ENCODE measurements around the gene BID. TPM values are rescaled to one million over a fixed set of nuclear protein-coding genes. Genes with fewer than 3 reads are reported as not detected.

The BID gene
- 10 to 100 TPM; 16.8 to 25.0 (median 19.9) TPM for polyA plus RNA-seq (ENCODE audit: insufficient read length in 4 of 4)

GRCh38 chr22:17774206-17774925 lies at the start of gene BID:
BID (minus strand) TSS chr22:17774469; CDS start chr22:17750116, 24,353 bp downstream.
- no peak for DNase-seq (ENCODE audit: low read depth in 4 of 4, low spot score in 2 of 4)

DNA sequence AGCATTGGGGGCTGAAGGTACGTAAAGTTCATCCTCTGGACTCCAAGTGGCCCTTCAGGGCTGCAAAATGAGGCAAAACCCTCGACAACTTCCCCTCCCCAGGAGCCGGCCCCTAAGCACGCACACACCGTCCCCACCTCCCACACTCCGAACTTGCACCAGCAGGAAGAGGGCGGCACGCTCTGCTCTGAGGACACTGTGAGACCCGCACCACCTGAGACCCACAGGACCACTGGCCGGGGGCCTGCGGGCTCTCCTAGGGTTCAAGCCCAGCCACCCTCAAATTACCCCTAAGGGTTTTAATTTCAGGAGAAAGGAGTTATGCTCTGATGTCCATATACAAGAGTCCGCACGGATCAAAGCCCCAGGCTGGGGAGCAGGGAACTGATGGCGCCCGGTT lies 49.7 kb upstream of the BID start:
- no peak for DNase-seq (ENCODE audit: low read depth in 4 of 4, low spot score in 2 of 4)

- no peak for DNase-seq (ENCODE audit: low read depth in 4 of 4, low spot score in 2 of 4)
Measured at GRCh38 chr22:17823226-17823625, 49.0 kb upstream of the BID start.

DNA sequence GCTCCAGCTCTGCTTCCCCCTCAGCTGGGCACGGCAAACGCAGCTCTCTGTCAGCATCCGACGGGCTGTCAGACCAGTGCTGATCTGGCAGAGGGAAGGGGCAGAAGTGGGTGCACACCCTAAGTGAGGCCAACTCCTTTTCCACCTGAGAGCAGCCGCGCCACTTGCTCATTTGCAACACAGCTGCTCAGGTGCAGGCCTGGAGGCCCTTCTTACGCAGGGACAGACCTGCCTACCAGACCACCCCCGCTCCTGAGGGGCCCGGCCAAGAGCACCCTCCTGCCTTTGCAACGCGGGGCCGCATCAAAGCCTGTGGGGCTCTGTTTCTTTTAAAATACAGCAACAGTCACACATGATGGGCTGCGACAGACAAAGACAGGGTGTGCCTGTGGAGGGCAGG lies 47.8 kb upstream of the BID start:
- DNase-seq (ENCODE audit: low read depth in 4 of 4, low spot score in 2 of 4): no peak

DNA sequence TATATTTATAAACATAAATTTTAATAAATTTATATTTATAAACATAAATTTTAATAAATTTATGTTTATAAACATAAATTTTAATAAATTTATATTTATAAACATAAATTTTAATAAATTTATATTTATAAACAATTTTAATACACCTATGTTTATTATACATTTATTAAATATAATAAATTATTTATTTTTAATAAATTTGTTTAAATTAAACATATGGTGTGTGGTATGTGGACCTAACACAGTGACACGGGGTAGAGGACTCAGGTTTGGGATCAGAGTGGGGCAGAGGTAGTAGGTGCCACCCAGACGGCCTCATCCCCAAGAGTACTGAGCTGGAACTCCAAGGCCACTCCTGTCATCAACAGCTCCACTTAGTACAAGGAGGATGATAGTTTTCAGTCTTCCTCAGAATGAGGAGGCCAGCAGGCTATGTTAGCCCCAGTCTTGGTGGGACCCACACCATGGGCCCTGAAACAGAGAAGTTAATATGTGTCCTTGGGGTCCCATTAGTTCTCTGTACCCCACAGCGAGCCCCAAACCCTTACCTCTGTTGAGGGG lies 46.7 kb upstream of the BID start:
- no peak for DNase-seq (ENCODE audit: low read depth in 4 of 4, low spot score in 2 of 4)

- no peak for DNase-seq (ENCODE audit: low read depth in 4 of 4, low spot score in 2 of 4)
Measured at GRCh38 chr22:17818649-17819048, 44.4 kb upstream of the BID start.

- no peak for DNase-seq (ENCODE audit: low read depth in 4 of 4, low spot score in 2 of 4)
Measured at GRCh38 chr22:17818180-17818579, 43.9 kb upstream of the BID start.

DNA sequence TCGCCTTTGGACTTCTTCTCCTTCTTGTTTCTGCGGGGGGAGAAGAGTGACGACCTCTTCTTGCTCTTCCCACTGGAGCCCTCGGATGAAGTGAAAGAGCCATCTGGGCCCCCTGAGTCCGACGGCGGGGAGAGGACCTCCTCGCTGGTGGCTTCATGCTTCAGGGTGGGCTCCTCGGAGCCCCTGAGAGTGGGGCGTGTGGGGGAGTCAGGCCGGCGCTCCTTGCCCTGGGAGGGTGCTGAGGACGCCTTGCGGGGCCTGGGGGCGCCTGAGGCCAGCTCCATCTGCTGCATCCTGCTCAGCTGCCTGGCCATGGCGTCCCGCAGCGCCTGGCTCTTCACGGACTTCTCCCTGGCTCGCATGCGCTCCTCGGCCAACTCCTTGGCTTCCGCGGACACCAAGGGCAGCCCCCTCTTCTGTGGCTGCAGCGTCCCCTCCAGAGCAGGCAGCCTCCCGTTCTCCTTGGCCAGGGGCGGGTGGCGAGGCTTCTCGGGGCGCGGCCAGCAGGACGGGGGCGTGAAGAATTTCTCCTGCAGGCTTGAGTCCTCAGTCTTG lies 43.3 kb upstream of the BID start:
- no peak for DNase-seq (ENCODE audit: low read depth in 4 of 4, low spot score in 2 of 4)

DNA sequence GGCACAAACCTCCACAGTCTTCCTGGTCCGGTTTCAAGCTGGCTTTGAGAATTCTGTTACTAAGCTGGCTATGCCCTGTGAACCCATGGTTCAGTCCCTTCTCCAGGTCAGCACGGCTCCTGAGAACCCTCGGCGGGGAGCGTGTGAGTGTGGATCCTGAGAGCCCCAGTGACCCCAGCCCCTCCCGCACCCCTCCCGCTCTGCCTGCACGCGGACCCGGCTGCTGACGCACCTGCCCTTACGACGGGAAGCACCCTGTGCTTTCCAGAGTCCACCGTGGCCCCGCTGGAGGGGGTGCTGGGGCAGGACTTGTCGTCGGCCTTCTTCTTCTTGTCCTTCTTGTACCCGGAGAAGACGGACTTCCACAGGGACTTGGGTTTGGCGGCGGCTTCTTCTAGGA lies 42.8 kb upstream of the BID start:
- no peak for DNase-seq (ENCODE audit: low read depth in 4 of 4, low spot score in 2 of 4)

DNA sequence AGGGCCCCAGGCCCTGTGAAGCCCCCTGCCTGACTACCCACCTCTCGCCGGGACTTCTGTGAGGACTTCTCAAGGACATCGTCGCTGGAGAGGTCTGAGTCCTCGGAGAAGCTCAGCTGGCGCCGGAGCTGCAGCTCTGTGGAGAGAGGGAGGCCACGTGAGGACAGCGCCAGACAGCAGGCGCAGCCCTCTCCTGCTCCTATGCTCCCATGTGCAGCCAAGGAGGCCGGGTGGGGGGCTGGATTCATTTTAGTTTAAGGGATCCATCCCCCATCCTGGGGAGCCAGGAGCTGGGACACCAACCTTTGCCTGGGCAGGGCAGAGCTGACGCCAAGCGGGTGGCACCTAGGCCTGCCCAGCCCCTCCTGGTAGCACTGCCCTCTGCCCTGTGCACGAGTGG lies 42.4 kb upstream of the BID start:
- no peak for DNase-seq (ENCODE audit: low read depth in 4 of 4, low spot score in 2 of 4)

- DNase-seq (ENCODE audit: low read depth in 4 of 4, low spot score in 2 of 4): no peak
Measured at GRCh38 chr22:17815703-17816254, 41.5 kb upstream of the BID start.

DNA sequence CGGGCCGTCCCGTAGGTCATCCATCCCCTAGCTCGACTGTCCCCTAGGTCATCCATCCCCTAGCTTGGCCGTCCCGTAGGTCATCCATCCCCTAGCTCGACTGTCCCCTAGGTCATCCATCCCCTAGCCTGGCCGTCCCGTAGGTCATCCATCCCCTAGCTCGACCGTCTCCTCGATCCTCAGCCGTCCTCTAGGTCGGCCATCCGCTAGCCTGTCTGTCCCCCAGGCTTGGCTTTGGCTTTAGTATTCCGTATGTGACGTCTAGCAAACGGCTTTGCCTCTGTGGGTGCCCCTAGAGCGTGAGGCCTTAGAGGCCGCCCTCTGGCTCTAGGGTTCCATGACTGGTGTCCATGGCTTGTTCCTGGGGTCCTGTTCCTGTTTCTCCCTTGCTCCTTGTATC lies 40.6 kb upstream of the BID start:
- DNase-seq (ENCODE audit: low read depth in 4 of 4, low spot score in 2 of 4): no peak

- DNase-seq (ENCODE audit: low read depth in 4 of 4, low spot score in 2 of 4): no peak
Measured at GRCh38 chr22:17814084-17814483, 39.8 kb upstream of the BID start.

DNA sequence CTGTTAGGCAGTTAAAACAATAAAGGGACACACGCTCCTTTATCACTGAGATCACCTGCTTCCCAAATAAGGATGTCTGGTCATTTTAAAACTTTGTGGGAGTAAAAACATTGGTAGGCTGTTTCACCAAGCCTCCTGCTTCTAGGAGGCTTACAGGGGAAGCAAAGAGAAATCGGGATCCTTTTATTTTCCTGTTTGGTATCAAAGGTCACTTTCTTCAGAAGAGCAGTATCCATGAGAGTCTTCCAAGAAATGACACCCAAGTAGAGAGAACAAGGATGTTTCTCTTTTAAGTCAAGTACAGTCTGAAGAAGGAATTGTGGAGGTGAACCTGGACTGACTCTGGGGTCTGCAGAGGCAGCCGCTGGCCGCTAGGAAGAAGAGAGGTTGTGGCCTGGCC lies 36.9 kb upstream of the BID start:
- no peak for DNase-seq (ENCODE audit: low read depth in 4 of 4, low spot score in 2 of 4)

DNA sequence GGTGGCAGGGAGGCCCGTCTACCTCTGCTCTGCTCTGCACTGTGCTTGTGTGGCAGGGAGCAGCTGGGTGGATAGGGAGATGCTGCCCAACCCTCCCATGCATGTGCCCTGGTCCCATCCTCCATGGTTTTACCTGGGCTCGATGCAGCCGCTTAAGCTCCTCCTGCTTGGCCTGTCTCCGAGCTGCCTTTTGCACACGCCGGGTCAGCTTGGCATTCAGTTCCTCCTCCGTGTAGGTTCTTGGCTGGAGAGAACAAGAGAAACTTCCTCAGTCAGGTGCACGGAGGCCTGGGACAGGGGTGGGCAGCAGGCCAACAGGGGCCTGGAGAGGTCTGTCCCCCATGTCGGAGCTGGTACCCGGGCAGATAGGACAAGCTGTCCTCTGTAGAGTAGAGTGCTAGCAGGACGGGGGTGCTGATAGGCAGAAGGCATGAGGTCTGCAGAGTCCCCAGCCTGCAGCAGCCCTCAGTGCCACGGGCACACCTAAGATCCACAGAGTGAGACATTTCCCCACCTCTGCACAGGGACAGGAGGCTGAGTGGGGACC lies 36.4 kb upstream of the BID start:
- no peak for DNase-seq (ENCODE audit: low read depth in 4 of 4, low spot score in 2 of 4)

DNA sequence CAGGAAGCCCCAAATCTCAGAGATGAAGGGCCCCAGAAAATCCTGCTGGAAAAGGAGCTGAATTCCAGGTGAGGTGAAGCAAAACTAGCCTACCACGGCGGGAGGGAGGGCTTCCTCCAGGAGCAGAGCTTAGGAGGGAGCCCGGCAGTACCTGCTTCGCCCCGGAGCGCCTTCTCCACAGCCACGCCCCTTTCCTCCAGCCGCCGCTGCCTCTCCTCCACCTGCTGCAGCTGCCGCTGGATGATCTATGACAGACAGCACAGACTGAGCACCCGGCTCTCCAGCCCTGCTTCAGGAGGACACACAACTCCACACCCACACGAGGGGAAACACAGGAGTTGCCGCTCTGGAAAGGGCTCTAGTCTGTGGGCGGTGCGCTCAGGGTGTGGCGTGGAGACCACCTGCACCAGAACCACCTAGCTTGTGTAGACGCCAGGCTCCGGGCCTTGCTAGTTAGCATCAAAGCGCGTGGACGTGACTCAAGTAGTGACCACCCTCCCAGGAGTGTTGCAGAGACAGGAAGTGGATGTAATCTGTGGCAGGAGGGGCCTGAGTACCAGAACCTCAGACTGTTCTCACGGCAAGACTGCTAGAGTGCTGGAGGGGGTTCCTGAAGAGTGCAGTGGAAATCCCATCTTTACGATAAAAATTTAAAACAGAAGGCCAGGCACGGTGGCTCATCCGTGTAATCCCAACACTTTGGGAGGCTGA lies 34.6 kb upstream of the BID start:
- DNase-seq (ENCODE audit: low read depth in 4 of 4, low spot score in 2 of 4): no peak

DNA sequence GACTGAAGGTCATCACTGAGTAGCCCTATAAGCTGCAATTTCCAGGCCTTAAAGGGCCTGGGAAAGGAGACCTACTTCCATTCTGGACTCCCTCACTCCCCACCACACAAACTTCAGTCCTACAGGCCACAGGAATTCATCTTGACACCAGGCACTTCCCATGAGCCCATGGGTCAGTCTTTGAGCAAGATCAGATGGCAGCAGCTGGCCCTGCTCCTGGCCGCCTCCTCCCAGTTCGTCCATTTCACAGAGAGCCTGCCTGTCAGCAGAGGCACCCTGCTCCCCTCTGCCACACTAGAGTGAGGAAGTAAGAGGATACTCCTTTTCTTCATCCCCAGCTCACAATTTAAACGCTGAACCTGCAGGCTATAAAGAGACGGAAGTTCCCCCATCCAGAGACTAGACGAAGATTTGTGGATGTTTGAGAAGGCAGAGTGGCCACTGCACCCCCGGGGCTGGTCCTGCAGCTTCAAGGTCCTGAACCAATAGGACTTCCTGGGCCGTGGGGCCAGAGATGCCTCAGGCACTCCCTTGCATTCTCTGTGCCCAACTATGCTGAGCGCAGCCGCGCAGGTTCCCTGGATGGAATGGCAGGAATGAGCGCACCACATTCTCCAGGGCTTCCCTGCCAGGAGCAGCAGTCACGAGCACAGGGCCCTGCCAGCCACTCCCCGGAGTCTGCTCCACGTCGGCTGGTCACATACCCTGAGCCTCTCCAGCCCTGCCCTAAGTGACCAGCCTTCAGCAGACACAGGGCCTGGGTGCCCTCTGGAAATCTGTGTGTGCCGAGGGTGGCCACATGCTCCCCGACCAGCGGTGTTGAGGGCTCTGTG lies 33.5 kb upstream of the BID start:
- no peak for DNase-seq (ENCODE audit: low read depth in 4 of 4, low spot score in 2 of 4)

DNA sequence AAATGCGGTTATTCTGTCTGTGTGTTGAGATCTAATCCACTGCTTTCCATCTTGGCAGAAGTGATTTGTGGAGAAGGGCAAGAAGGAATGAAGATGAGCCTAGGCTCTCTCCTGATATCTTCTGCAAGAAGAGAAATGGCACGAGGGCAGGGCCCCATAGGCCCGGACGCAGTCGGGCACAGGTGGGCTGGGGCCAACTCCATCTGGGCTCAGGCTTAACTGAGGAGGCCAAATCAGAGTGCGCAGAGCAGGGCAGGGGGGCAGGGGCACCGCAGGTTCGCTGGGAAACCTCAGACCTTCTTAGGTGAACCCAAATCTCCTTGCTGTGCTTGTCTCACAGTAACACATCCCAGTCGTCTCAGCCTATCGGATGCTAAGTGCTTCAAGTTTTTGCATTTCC lies 32.8 kb upstream of the BID start:
- DNase-seq (ENCODE audit: low read depth in 4 of 4, low spot score in 2 of 4): no peak

- no peak for DNase-seq (ENCODE audit: low read depth in 4 of 4, low spot score in 2 of 4)
Measured at GRCh38 chr22:17806437-17806836, 32.2 kb upstream of the BID start.
